HCT116 (cell line): ENCODE results near the gene ITK. TPM values are rescaled to one million over a fixed set of nuclear protein-coding genes. Genes with fewer than 3 reads are reported as not detected.

ENCODE experiments used
- ATAC-seq: fragments of 200-7000 bp; cut with Tn5 transposase; 2 replicates; pipeline ENCODE4 v1.9.1; 2020; ENCODE audit warnings: mild to moderate bottlenecking, moderate library complexity
- BruUV-seq: library from RNA; stranded (reverse); fragments of 400-500 nt; replicated peaks from 2 replicates; lab custom pipeline; 2021; lab: Mats Ljungman, UMichigan
- CTCF ChIA-PET: fragments of 300-600 bp; sonication (Branson Sonifier 250); formaldehyde crosslinking; loops from one replicate; lab custom pipeline; 2021; ENCODE audit warnings: antibody characterized with exemption; lab: Charles Lee
- POLR2A ChIA-PET: fragments of 300-600, 350-600 bp; sonication (Branson Sonifier 250); formaldehyde crosslinking; loops from one replicate; lab custom pipeline; 2021; ENCODE audit warnings: antibody characterized with exemption; lab: Charles Lee
- RAD21 ChIA-PET, 2 experiments: fragments of 300-600 bp; sonication (Branson Sonifier 250); formaldehyde crosslinking; loops; one replicate each; lab custom pipeline; 2023; ENCODE audit warnings: low total read pairs in 2 of 2; ENCODE audit not compliant: uncharacterized antibody in 2 of 2, unreplicated experiment in 2 of 2, low non-redundant PET in 1 of 2; lab: Charles Lee
- DNase-seq: peaks from one replicate; pipeline ENCODE4 v3.0.0-alpha.2; 2010; ENCODE audit warnings: low read depth, low spot score
- H2AFZ ChIP-seq: fragments of 200-600 bp; shearing (Covaris generic), sonication (generic); 2 replicates; pipeline ENCODE4 v1.6.1; 2017; ENCODE audit warnings: low read depth, mixed run types, mixed read lengths, antibody characterized with exemption, low read length; ENCODE audit not compliant: poor library complexity, severe bottlenecking
- H3K27ac ChIP-seq: 2 replicates; pipeline ENCODE4 v1.5.1; 2012; ENCODE audit warnings: low read depth, low read length
- H3K27me3 ChIP-seq: fragments of 200-600 bp; sonication (generic); 2 replicates; pipeline ENCODE4 v1.6.1; 2016; ENCODE audit warnings: mixed run types, low read length, mixed read lengths; ENCODE audit not compliant: insufficient read depth
- H3K36me3 ChIP-seq, 2 experiments: fragments of 200-500 bp in 1 of 2; fragments of 200-600 bp in 1 of 2; sonication (Bioruptor generic) in 1 of 2; sonication (generic) in 1 of 2; 2 replicates each; pipeline versions ENCODE4 v1.5.1 to v1.6.1; 2014 to 2016; ENCODE audit warnings: low read length in 2 of 2, inconsistent platforms in 1 of 2, mixed read lengths in 1 of 2, mixed run types in 1 of 2; ENCODE audit not compliant: insufficient read depth in 2 of 2, control insufficient read depth in 1 of 2
- H3K4me1 ChIP-seq, 2 experiments: fragments of 200-600 bp in 1 of 2; sonication (generic) in 1 of 2; 2 replicates each; pipeline versions ENCODE4 v1.5.1 to v1.6.1; 2012 to 2017; ENCODE audit warnings: low read length in 2 of 2, inconsistent platforms in 1 of 2, mild to moderate bottlenecking in 1 of 2, mixed read lengths in 1 of 2, mixed run types in 1 of 2, moderate library complexity in 1 of 2; ENCODE audit not compliant: insufficient read depth in 2 of 2, control insufficient read depth in 1 of 2
- H3K4me2 ChIP-seq: fragments of 200-600 bp; sonication (generic); 2 replicates; pipeline ENCODE4 v1.6.1; 2017; ENCODE audit warnings: mixed run types, low read length, mixed read lengths
- H3K4me3 ChIP-seq, 2 experiments: fragments of 200-600 bp in 1 of 2; sonication (generic) in 1 of 2; replicated peaks in 1 of 2; 2 replicates each; pipeline ENCODE4 v1.5.1; 2011 to 2016; ENCODE audit warnings: low read length in 2 of 2, control low read depth in 1 of 2, low read depth in 1 of 2, mild to moderate bottlenecking in 1 of 2, mixed read lengths in 1 of 2, mixed run types in 1 of 2
- H3K79me2 ChIP-seq: fragments of 200-600 bp; sonication (generic); 2 replicates; pipeline ENCODE4 v1.6.1; 2017; ENCODE audit warnings: mild to moderate bottlenecking, mixed run types, low read length, moderate library complexity, mixed read lengths; ENCODE audit not compliant: insufficient read depth
- H3K9ac ChIP-seq: fragments of 200-600 bp; sonication (generic); 2 replicates; pipeline ENCODE4 v1.6.1; 2016; ENCODE audit warnings: low read length, mixed read lengths
- H3K9me2 ChIP-seq: fragments of 200-600 bp; sonication (generic), shearing (Covaris generic); 2 replicates; pipeline ENCODE4 v1.6.1; 2017; ENCODE audit warnings: mixed run types, mild to moderate bottlenecking, moderate library complexity; ENCODE audit not compliant: insufficient read depth
- H3K9me3 ChIP-seq, 2 experiments: fragments of 200-500 bp in 1 of 2; fragments of 200-600 bp in 1 of 2; sonication (Bioruptor generic) in 1 of 2; sonication (generic) in 1 of 2; 2 replicates each; pipeline ENCODE4 v1.6.1; 2014 to 2017; ENCODE audit warnings: low read length in 2 of 2, mixed read lengths in 2 of 2, inconsistent platforms in 1 of 2, low read depth in 1 of 2, mild to moderate bottlenecking in 1 of 2, mixed run types in 1 of 2, moderate library complexity in 1 of 2; ENCODE audit not compliant: control insufficient read depth in 1 of 2, insufficient read depth in 1 of 2
- H4K20me1 ChIP-seq: fragments of 200-600 bp; sonication (generic), shearing (Covaris generic); 2 replicates; pipeline ENCODE4 v1.6.1; 2017; ENCODE audit warnings: mixed run types, mild to moderate bottlenecking, moderate library complexity; ENCODE audit not compliant: insufficient read depth
- ATF3 ChIP-seq: IDR thresholded peaks from 2 replicates; pipeline ENCODE4 v1.6.1; 2012
- CEBPB ChIP-seq: IDR thresholded peaks from 2 replicates; pipeline ENCODE4 v1.6.1; 2012; ENCODE audit warnings: low read depth
- EZH2phosphoT487 ChIP-seq: fragments of 200-600 bp; IDR thresholded peaks from 2 replicates; pipeline ENCODE4 v1.6.1; 2018; ENCODE audit warnings: antibody characterized with exemption, borderline replicate concordance
- JUND ChIP-seq: IDR thresholded peaks from 2 replicates; pipeline ENCODE4 v1.6.1; 2012
- RAD21 ChIP-seq: IDR thresholded peaks from 2 replicates; pipeline ENCODE4 v1.6.1; 2012; ENCODE audit warnings: low read depth, mild to moderate bottlenecking
- REST ChIP-seq: IDR thresholded peaks from 2 replicates; pipeline ENCODE4 v1.6.1; 2012; ENCODE audit warnings: low read depth
- SRF ChIP-seq: IDR thresholded peaks from 2 replicates; pipeline ENCODE4 v1.6.1; 2012; ENCODE audit warnings: low read depth
- TCF7L2 ChIP-seq: IDR thresholded peaks from 2 replicates; pipeline ENCODE4 v1.7.0; 2011; ENCODE audit warnings: borderline replicate concordance, inconsistent platforms; ENCODE audit not compliant: insufficient read depth, insufficient read length; ENCODE audit errors: extremely low read depth
- YY1 ChIP-seq: IDR thresholded peaks from 2 replicates; pipeline ENCODE4 v1.6.1; 2011; ENCODE audit warnings: low read length, low read depth, moderate library complexity, mild to moderate bottlenecking; ENCODE audit not compliant: insufficient replicate concordance; ENCODE audit errors: extremely low read depth
- intact Hi-C: fragments of 100-400 bp; cut with micrococcal nuclease; formaldehyde crosslinking; loops from 2 replicates; pipeline ENCODE4 v1.10.0; 2022
- total RNA-seq: library from RNA; stranded (reverse); gene quantifications from one replicate; pipeline ENCODE4 v1.2.1, GENCODE V29; 2021; ENCODE audit not compliant: unreplicated experiment
- TF ChIP-seq, protein P1 (sequence below), 3 experiments: fragments of 200-600 bp in 1 of 3; sonication (generic) in 1 of 3; IDR thresholded peaks in 2 of 3; conservative IDR thresholded peaks in 1 of 3; 2 replicates each; pipeline ENCODE4 v1.5.1; 2012 to 2017; ENCODE audit warnings: low read depth in 2 of 3, low read length in 2 of 3, antibody characterized with exemption in 1 of 3, borderline replicate concordance in 1 of 3, control low read depth in 1 of 3, mild to moderate bottlenecking in 1 of 3, mixed read lengths in 1 of 3, mixed run types in 1 of 3, moderate library complexity in 1 of 3; ENCODE audit not compliant: insufficient read depth in 1 of 3

Gene ITK
- total RNA-seq, 1 experiment from 2014 or later: 0.37 TPM

DNA sequence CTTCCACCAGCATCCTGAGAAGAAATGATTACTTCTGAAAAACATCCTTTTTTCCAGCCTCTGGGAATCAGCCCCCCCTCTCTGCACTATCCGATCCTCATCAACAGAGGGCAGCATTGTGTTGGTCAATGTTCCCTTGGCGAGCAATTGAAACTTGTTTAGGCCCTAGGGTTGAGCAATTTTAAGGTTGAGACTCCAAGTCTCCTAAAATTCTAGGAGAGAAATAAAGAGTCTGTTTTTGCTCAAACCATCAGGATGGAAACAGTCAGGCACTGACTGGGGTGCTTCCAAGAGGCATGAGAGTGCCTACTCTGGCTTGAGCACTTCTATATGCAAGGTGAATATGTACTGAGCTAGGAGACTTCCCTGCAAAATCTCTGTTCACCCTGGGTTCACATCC, 72.9 kb downstream of the ITK start:
- intact Hi-C loops: loop anchor here (1.0 to 10.0 kb wide), 3 partner anchors 59 to 491 kb away; partner anchors contain the start of gene LSM11
- CTCF ChIA-PET: interaction anchor here (1.0 to 2.3 kb wide), 10 partner anchors 9 to 111 kb away, joined by 3 to 14 read pairs (median 4); partner anchors contain the start of genes CYFIP2 and MED7
- Histone ChIP-seq H3K27ac (no peak overlapping the region), H3K79me2 (no peaks in the 10 kb centered on the region), H3K36me3 (no peaks in the 10 kb centered on the region), H2AFZ (peak overlapping the region; percentile 50), H3K4me1 (no peaks in the 10 kb centered on the region), H3K9me2 (no peaks in the 10 kb centered on the region), H3K27me3 (no peaks in the 10 kb centered on the region), H4K20me1 (no peaks in the 10 kb centered on the region), H3K4me2 (no peak overlapping the region), H3K4me3 (no peak overlapping the region), H3K9ac (no peak overlapping the region), H3K9me3 (no peaks in the 10 kb centered on the region)
- POLR2A ChIA-PET: no interaction called here
- peak; percentile 97 for ATAC-seq
- no TSS peak for BruUV-seq
- peak; percentile 28 for DNase-seq
- RAD21 ChIA-PET: interaction anchor here in 1 of 2 experiments (1.0 kb wide), 1 partner anchor 211 kb away, joined by 3 read pairs; no protein-coding TSS in a partner anchor
- no peak for TF ChIP-seq ATF3
- TF ChIP-seq, protein P1, sequence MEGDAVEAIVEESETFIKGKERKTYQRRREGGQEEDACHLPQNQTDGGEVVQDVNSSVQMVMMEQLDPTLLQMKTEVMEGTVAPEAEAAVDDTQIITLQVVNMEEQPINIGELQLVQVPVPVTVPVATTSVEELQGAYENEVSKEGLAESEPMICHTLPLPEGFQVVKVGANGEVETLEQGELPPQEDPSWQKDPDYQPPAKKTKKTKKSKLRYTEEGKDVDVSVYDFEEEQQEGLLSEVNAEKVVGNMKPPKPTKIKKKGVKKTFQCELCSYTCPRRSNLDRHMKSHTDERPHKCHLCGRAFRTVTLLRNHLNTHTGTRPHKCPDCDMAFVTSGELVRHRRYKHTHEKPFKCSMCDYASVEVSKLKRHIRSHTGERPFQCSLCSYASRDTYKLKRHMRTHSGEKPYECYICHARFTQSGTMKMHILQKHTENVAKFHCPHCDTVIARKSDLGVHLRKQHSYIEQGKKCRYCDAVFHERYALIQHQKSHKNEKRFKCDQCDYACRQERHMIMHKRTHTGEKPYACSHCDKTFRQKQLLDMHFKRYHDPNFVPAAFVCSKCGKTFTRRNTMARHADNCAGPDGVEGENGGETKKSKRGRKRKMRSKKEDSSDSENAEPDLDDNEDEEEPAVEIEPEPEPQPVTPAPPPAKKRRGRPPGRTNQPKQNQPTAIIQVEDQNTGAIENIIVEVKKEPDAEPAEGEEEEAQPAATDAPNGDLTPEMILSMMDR (IDR thresholded peaks at IDR 0.05 in 2 of 3, conservative IDR thresholded peaks at IDR 0.05 in 1 of 3; ENCODE audit: borderline replicate concordance in 1 of 3, insufficient read depth in 1 of 3, low read depth in 2 of 3, low read length in 2 of 3): peak; percentile 84 to 91 (median 88)
- no peak for TF ChIP-seq SRF
- peak; percentile 89 for TF ChIP-seq RAD21
- no peak for TF ChIP-seq YY1
- peak; percentile 69 for TF ChIP-seq CEBPB

- no peak overlapping the region for H3K4me2 ChIP-seq
- no peak overlapping the region for H3K4me3 ChIP-seq
- H3K9me2 ChIP-seq: no peaks in the 10 kb centered on the region
- H3K4me1 ChIP-seq: no peaks in the 10 kb centered on the region; a peak in 1 of 4 replicates
- H3K79me2 ChIP-seq: no peaks in the 10 kb centered on the region
- ChIA-PET CTCF (no interaction called here), RAD21 (no interaction called here), POLR2A (no interaction called here)
- H3K9ac ChIP-seq: no peak overlapping the region
- no peak overlapping the region for H2AFZ ChIP-seq
- H4K20me1 ChIP-seq: no peaks in the 10 kb centered on the region
- H3K27ac ChIP-seq: no peak overlapping the region
- intact Hi-C loops: loop anchor here (10.0 kb wide), 1 partner anchor 486 kb away; the partner anchor contains the start of gene LSM11
- H3K36me3 ChIP-seq: no peaks in the 10 kb centered on the region
- ATAC-seq: no peak
- 0 out of 2 replicates have a peak, but pooled peaks cover 4% of the 10 kb centered on the region for H3K27me3 ChIP-seq
- H3K9me3 ChIP-seq: no peaks in the 10 kb centered on the region
- BruUV-seq: no TSS peak
- no peak for DNase-seq
- no peak for TF ChIP-seq CEBPB
- TF ChIP-seq, protein P1 (IDR thresholded peaks at IDR 0.05 in 2 of 3, conservative IDR thresholded peaks at IDR 0.05 in 1 of 3; ENCODE audit: borderline replicate concordance in 1 of 3, insufficient read depth in 1 of 3, low read depth in 2 of 3, low read length in 2 of 3): no peak
- TF ChIP-seq REST: no peak
- no peak for TF ChIP-seq EZH2phosphoT487
- no peak for TF ChIP-seq TCF7L2
- TF ChIP-seq JUND: no peak
Measured at GRCh38 chr5:157258450-157258849, 77.8 kb downstream of the ITK start.
